A673 (cell line): Measurements from ENCODE around the gene LENEP.
A peak's percentile ranks its signal among the peaks of the same experiment; 100 is the strongest.
"Not testable (repeated sequence)": the region's sequence is repeated elsewhere in the genome, so short reads cannot be mapped to it uniquely, and the experiment has no call there.

Source experiments
- CTCF ChIP-seq: fragments of 300-800, 200-600 bp; sonication (generic); conservative IDR thresholded peaks from 2 replicates; pipeline ENCODE4 v1.5.1; 2017; ENCODE audit warnings: low read depth, mild to moderate bottlenecking, antibody characterized with exemption, low read length, moderate library complexity, mixed read lengths
- EZH2 ChIP-seq: fragments of 200-600 bp; sonication (generic); IDR thresholded peaks from 2 replicates; pipeline ENCODE4 v1.6.1; 2017; ENCODE audit warnings: borderline replicate concordance, low read depth, mild to moderate bottlenecking, mixed read lengths, antibody characterized with exemption, low read length; ENCODE audit not compliant: poor library complexity, severe bottlenecking

GRCh38 chr1:154995301-154995983 is 2.1 kb downstream of the LENEP start:
- TF ChIP-seq CTCF: peak; percentile 64
- TF ChIP-seq EZH2: not testable (repeated sequence)
